ENCODE measurements around the gene TUFT1.

DNA sequence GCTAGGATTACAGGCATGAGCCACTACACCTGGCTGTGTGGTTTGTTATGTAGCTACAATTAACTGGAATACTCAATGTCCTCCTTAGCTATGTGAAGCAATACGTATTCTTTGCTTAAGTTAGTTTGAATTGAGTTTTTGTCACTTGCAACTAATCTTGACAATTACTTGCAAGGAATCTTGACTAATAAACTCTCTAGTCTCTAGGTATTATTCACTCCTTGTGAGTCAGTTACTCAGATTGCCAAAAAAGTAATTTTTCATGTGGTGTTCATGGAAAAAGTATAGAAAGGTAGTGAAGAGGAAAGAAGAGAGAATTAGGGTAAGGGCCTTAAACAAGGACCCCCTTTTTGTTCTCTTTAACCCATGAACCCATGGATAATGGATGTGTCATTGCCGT is 64.2 kb downstream of the TUFT1 start:
- TF ChIP-seq, protein P1, sequence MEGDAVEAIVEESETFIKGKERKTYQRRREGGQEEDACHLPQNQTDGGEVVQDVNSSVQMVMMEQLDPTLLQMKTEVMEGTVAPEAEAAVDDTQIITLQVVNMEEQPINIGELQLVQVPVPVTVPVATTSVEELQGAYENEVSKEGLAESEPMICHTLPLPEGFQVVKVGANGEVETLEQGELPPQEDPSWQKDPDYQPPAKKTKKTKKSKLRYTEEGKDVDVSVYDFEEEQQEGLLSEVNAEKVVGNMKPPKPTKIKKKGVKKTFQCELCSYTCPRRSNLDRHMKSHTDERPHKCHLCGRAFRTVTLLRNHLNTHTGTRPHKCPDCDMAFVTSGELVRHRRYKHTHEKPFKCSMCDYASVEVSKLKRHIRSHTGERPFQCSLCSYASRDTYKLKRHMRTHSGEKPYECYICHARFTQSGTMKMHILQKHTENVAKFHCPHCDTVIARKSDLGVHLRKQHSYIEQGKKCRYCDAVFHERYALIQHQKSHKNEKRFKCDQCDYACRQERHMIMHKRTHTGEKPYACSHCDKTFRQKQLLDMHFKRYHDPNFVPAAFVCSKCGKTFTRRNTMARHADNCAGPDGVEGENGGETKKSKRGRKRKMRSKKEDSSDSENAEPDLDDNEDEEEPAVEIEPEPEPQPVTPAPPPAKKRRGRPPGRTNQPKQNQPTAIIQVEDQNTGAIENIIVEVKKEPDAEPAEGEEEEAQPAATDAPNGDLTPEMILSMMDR (IDR thresholded peaks at IDR 0.05; ENCODE audit: insufficient read depth, low read length) = no peak
- no peak for TF ChIP-seq POLR2AphosphoS5 (IDR thresholded peaks at IDR 0.05; ENCODE audit: low read depth)
- TF ChIP-seq SPI1 (IDR thresholded peaks at IDR 0.05; ENCODE audit: borderline replicate concordance, low read depth) = no peak

Measured in HL-60 (cell line).